Skin epidermis (tissue), 12 donors: Measurements from ENCODE around the gene AAGAB.
"Not testable (repeated sequence)": the region's sequence is repeated elsewhere in the genome, so short reads cannot be mapped to it uniquely, and the experiment has no call there.

Experiments
- H3K27ac ChIP-seq, 21 experiments: fragments of 200-600 bp; sonication (generic) in 11 of 21; one replicate each; pipeline ENCODE4 v1.5.0; 2020; ENCODE audit warnings: mild to moderate bottlenecking in 3 of 21, inconsistent platforms in 2 of 21, moderate library complexity in 2 of 21
- H3K4me3 ChIP-seq, 7 experiments: fragments of 200-600 bp; sonication (generic) in 2 of 7; one replicate each; pipeline ENCODE4 v1.5.0; 2020; ENCODE audit warnings: inconsistent platforms in 2 of 7, mild to moderate bottlenecking in 2 of 7, moderate library complexity in 1 of 7

The AAGAB gene, protein sequence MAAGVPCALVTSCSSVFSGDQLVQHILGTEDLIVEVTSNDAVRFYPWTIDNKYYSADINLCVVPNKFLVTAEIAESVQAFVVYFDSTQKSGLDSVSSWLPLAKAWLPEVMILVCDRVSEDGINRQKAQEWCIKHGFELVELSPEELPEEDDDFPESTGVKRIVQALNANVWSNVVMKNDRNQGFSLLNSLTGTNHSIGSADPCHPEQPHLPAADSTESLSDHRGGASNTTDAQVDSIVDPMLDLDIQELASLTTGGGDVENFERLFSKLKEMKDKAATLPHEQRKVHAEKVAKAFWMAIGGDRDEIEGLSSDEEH

DNA sequence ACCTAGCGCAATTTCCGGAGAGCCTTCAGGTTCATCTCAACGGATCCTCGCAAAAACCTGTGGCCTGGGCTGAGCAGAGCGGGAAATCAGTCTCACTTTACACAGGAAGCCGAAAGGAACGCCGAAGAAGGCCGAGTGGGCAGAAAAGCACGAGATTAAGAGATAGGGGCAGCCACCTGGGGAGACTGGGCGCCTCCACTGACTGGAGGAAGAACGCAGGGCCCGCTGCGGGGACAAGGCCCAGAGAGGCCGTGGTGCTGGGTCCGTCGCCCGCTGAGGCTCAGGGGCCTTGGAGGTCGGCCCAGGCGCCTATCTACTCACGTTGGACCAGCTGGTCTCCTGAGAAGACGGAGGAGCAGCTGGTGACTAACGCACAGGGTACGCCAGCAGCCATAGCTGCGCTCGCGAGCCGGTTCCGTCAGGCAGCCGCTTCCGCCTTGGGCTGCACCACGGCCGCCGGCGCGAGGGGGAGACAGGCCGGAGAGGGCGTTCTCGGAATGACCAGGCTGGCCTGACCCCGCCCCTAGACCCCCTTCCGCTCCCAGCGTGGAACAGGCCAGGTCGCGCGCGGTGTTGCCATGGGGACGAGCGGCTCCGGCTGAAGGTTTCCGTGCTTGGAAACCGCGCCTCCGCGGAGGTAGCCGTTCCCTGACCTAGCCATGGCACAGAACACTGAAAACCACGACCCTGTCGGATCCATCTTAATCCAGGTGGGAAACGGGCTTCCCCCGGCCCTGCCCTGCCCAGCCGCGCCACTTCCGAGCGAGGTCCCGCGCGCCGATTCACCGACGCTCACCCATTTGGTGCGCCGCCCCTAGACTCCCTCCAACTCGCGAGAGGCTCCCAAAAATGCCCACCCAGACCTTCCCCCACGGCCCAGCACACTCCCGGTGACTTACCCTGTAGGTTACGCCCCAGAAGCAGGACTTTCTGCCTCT, at the start of gene AAGAB, which contains the start of gene IQCH:
AAGAB (minus strand) TSS at position 424 of the 938 bp plus-strand sequence; CDS start at position 394, 30 bp downstream.
IQCH (plus strand) TSS at position 549 of the 938 bp plus-strand sequence; CDS start at position 660, 111 bp downstream.
- peak within 1 kb of the TSS; percentile 59 to 96 (median 70) for H3K4me3 ChIP-seq
- peak within 1 kb of the TSS; percentile 69 to 97 (median 90) for H3K27ac ChIP-seq

GRCh38 chr15:67303490-67304363, 49.3 kb upstream of the AAGAB start:
- Histone ChIP-seq H3K27ac (no peak overlapping the region), H3K4me3 (no peak overlapping the region)

GRCh38 chr15:67300266-67301025, 46.0 kb upstream of the AAGAB start:
- Histone ChIP-seq H3K27ac (no peak overlapping the region), H3K4me3 (no peak overlapping the region)

- no peak overlapping the region for H3K4me3 ChIP-seq
Measured at GRCh38 chr15:67296684-67297083, 42.2 kb upstream of the AAGAB start.

DNA sequence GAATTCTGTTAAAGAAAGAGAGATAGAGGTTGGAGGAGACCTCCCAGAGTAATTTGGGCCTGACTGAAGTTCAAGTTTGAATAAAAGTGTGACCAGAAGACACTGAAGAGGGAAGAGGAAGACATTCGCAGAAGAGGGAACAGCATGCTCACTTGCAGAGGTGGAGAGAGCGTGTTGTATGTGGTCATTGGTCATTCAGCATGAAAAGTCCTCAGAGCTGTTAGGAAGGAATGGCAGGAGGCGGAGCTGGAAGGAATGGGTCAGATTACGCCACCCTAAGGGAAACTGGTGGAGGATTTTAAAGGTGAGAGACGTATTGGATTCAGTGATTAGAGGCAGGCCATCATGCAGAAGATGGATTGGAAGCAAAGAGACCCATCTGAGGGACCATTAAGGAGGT, 41.7 kb upstream of the AAGAB start:
- no peak overlapping the region for H3K27ac ChIP-seq
- no peak overlapping the region for H3K4me3 ChIP-seq

More at GRCh38 chr15:67296684-67297083, 42.2 kb upstream of the AAGAB start:
- no peak overlapping the region for H3K27ac ChIP-seq

DNA sequence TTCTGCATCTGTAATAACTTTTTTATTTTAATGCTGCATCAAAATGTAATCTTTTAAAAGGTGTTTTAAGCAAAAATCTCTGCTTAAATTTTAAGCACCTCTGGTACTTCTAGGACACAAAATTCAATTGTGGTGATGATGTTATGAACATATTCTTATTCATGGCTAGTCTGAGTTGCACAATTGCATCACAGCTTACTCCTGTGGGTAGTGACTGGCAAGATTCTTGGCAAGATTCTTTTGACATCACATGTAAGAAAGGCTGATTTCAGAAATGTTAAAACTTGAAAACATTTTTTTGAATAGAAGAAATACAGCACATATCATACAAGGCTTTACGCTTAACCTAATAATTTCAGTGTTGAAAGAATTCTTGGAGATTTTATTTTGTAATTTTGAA, 35.9 kb upstream of the AAGAB start:
- Histone ChIP-seq H3K27ac (no peak overlapping the region), H3K4me3 (no peak overlapping the region)

- not testable (repeated sequence) for H3K4me3 ChIP-seq, H3K27ac ChIP-seq
Measured at GRCh38 chr15:67286400-67286799, 31.9 kb upstream of the AAGAB start.

GRCh38 chr15:67285625-67286024, 31.2 kb upstream of the AAGAB start:
- not testable (repeated sequence) for H3K4me3 ChIP-seq, H3K27ac ChIP-seq

- no peak overlapping the region for H3K4me3 ChIP-seq
- no peak overlapping the region for H3K27ac ChIP-seq
Measured at GRCh38 chr15:67281714-67282113, 27.3 kb upstream of the AAGAB start.

GRCh38 chr15:67280217-67280616, 25.8 kb upstream of the AAGAB start:
- Histone ChIP-seq H3K27ac (no peak overlapping the region), H3K4me3 (no peak overlapping the region)

- H3K27ac ChIP-seq: no peak overlapping the region
- H3K4me3 ChIP-seq: no peak overlapping the region
Measured at GRCh38 chr15:67276666-67277065, 22.2 kb upstream of the AAGAB start.

GRCh38 chr15:67274236-67274635, 19.8 kb upstream of the AAGAB start:
- H3K4me3 ChIP-seq: no peak overlapping the region
- no peak overlapping the region for H3K27ac ChIP-seq

- Histone ChIP-seq H3K27ac (no peak overlapping the region), H3K4me3 (no peak overlapping the region)
Measured at GRCh38 chr15:67267951-67268941, 13.8 kb upstream of the AAGAB start.

DNA sequence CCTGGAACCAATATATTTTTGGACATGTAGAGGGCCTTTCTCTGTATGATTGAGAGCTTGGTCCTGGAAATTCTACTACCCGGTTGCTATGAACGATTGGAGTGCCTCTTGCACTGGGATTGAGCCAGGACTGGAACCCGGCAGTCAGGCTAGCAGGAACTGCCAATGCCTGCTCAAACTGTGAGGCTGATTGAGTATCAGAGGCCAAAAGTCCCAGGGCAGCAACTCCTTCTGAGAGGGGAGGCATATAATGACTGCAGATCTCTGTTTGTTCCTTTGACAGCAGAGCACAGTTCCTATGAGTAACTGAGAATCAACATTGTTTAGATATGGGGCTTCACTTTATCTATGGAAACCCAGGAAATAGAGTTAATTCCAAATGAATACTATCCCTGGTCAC, 13.0 kb upstream of the AAGAB start:
- H3K4me3 ChIP-seq: no peak overlapping the region
- H3K27ac ChIP-seq: no peak overlapping the region

DNA sequence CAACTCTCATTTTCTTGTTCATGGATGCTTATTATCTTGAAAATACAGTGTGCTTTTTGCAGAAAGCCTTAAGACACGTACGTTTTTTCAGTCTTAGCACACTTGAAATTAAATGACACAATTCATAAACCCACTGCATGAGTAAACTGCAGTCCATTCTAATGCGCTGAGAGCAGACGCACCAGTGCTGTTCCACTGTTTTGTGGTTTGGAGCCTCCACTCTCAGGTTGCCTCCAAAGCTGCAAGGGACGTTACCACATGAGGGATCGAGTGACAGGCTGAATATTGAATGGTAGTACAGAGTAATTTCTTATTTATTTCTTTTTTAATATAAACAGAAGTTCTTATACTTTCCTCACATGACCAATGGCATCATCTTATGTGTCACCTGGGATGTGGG, 12.4 kb upstream of the AAGAB start:
- Histone ChIP-seq H3K4me3 (no peak overlapping the region), H3K27ac (no peak overlapping the region)

GRCh38 chr15:67259806-67260205, 5.3 kb upstream of the AAGAB start:
- Histone ChIP-seq H3K4me3 (no peak overlapping the region), H3K27ac (no peak overlapping the region)

- H3K4me3 ChIP-seq: no peak overlapping the region
- no peak overlapping the region for H3K27ac ChIP-seq
Measured at GRCh38 chr15:67259379-67259778, 4.9 kb upstream of the AAGAB start.

DNA sequence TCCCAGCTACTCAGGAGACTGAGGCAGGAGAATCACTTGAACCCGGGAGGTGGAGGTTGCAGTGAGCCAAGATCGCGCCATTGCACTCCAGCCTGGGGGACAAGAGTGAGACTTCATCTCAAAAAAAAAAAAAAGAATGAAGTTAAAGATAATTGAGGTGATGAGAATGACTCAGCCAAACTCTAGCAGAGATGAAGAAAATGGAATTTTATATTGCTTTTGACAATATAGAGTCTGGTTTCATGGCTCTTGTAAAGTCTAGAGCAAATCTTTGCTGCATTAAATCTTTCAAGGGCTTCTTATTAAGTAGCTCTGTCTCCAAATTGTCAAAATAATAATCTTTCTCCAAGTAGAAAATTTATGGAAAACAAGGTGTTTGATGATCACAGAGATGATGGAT, 4.0 kb upstream of the AAGAB start:
- H3K27ac ChIP-seq, H3K4me3 ChIP-seq: not testable (repeated sequence)
